ENCODE results near the gene TMEM269. TPM values are rescaled to one million over a fixed set of nuclear protein-coding genes. Genes with fewer than 3 reads are reported as not detected.

Gene TMEM269
- total and polyA plus RNA-seq, 2 donors (not counting 1 experiment from before 2014, with no cell fraction given) = 0.21 to 0.47 TPM

DNA sequence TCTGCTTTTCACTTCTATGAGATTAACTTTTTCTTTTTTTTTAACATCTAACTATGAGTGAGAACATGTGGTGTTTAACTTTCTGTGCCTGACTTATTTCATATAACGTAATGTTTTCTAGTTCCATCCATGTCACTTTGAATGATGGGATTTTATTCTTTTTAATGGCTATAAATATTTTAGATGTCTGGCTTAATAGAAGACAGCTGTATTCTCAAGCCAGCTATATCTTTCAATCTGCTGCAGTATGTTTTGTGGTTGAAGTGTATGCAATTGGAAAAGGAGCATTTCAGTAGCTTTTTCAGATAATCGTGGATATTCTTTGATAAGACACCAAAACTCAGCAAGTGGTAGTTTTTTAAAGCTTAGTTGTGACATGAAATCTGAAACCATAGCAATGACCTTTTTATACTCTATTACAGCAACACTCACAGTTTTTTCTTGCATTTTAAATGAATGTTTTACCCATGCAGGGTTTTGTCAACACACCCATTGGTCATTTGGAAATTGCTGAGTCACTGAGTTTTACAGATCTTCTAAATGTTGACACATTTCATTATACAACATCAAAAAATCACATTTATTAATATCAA, 38.1 kb downstream of the TMEM269 start:
- ChIA-PET POLR2A (no interaction called here), CTCF (interaction anchor here (0.6 to 1.3 kb wide), 2 partner anchors 24 to 132 kb away, joined by 3 read pairs; partner anchors contain the start of gene ZNF691)
- Mint-ChIP-seq H3K4me1 (peaks cover 3% of the 10 kb centered on the region), H3K27ac (no peak overlapping the region), H3K4me3 (no peak overlapping the region), H3K27me3 (no peaks in the 10 kb centered on the region), H3K9me3 (ENCODE audit: insufficient read depth) (no peaks in the 10 kb centered on the region)
- intact Hi-C loops (cut with micrococcal nuclease) = no loop called here
- Histone ChIP-seq H4K20me1 (ENCODE audit: control insufficient read depth, insufficient read depth, low read length, poor library complexity, severe bottlenecking) (no peaks in the 10 kb centered on the region), H3K27ac (ENCODE audit: low read length in 2 of 2) (no peak overlapping the region), H2AFZ (ENCODE audit: insufficient read depth, low read depth, low read length, poor library complexity, severe bottlenecking) (no peak overlapping the region), H3K79me2 (ENCODE audit: control insufficient read depth, insufficient read depth, low read length) (peaks cover 7% of the 10 kb centered on the region), H3K4me1 (ENCODE audit: control insufficient read depth in 2 of 2, insufficient read depth in 2 of 2, low read length in 2 of 2) (no peaks in the 10 kb centered on the region), H3K36me3 (replicated peaks in 1 of 2; ENCODE audit: control extremely low read depth in 1 of 2, control insufficient read depth in 1 of 2, extremely low read depth in 1 of 2, insufficient read depth in 2 of 2, low read length in 1 of 2) (no peaks in the 10 kb centered on the region), H3K27me3 (replicated peaks in 1 of 4; ENCODE audit: control extremely low read depth in 1 of 4, control insufficient read depth in 3 of 4, insufficient read depth in 4 of 4, low read length in 3 of 4) (no peaks in the 10 kb centered on the region), H3K9ac (ENCODE audit: low read length) (no peak overlapping the region), H3K9me3 (ENCODE audit: control extremely low read depth in 1 of 3, control insufficient read depth in 2 of 3, insufficient read depth in 1 of 3, low read length in 2 of 3) (no peaks in the 10 kb centered on the region), H3K4me3 (ENCODE audit: control extremely low read depth in 1 of 5, extremely low read depth in 1 of 5, insufficient read depth in 1 of 5, low read depth in 2 of 5, low read length in 4 of 5) (no peak overlapping the region), H3K4me2 (replicated peaks; ENCODE audit: low read depth, low read length, poor library complexity, severe bottlenecking) (no peak overlapping the region)
- no CpG with 5 or more reads among the region's 2 CpGs for WGBS (ENCODE audit: insufficient coverage)
- DNase-seq (no peak), ATAC-seq (ENCODE audit: low read depth) (no peak)
- no peak for TF ChIP-seq EZH2 (IDR thresholded peaks at IDR 0.05; ENCODE audit: borderline replicate concordance, insufficient read depth, low read depth, low read length, poor library complexity, severe bottlenecking)
- TF ChIP-seq, protein P1, sequence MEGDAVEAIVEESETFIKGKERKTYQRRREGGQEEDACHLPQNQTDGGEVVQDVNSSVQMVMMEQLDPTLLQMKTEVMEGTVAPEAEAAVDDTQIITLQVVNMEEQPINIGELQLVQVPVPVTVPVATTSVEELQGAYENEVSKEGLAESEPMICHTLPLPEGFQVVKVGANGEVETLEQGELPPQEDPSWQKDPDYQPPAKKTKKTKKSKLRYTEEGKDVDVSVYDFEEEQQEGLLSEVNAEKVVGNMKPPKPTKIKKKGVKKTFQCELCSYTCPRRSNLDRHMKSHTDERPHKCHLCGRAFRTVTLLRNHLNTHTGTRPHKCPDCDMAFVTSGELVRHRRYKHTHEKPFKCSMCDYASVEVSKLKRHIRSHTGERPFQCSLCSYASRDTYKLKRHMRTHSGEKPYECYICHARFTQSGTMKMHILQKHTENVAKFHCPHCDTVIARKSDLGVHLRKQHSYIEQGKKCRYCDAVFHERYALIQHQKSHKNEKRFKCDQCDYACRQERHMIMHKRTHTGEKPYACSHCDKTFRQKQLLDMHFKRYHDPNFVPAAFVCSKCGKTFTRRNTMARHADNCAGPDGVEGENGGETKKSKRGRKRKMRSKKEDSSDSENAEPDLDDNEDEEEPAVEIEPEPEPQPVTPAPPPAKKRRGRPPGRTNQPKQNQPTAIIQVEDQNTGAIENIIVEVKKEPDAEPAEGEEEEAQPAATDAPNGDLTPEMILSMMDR (IDR thresholded peaks at IDR 0.05) = no peak

- Mint-ChIP-seq H3K9me3 (ENCODE audit: insufficient read depth) (no peaks in the 10 kb centered on the region), H3K4me1 (no peaks in the 10 kb centered on the region), H3K27me3 (no peaks in the 10 kb centered on the region), H3K4me3 (no peak overlapping the region), H3K27ac (no peak overlapping the region)
- Histone ChIP-seq H2AFZ (ENCODE audit: insufficient read depth, low read depth, low read length, poor library complexity, severe bottlenecking) (no peak overlapping the region), H3K4me2 (replicated peaks; ENCODE audit: low read depth, low read length, poor library complexity, severe bottlenecking) (no peak overlapping the region), H3K4me3 (ENCODE audit: control extremely low read depth in 1 of 5, extremely low read depth in 1 of 5, insufficient read depth in 1 of 5, low read depth in 2 of 5, low read length in 4 of 5) (no peak overlapping the region), H3K4me1 (ENCODE audit: control insufficient read depth in 2 of 2, insufficient read depth in 2 of 2, low read length in 2 of 2) (no peaks in the 10 kb centered on the region), H3K27me3 (replicated peaks in 1 of 4; ENCODE audit: control extremely low read depth in 1 of 4, control insufficient read depth in 3 of 4, insufficient read depth in 4 of 4, low read length in 3 of 4) (no peaks in the 10 kb centered on the region), H3K79me2 (ENCODE audit: control insufficient read depth, insufficient read depth, low read length) (peaks cover 4% of the 10 kb centered on the region), H3K36me3 (replicated peaks in 1 of 2; ENCODE audit: control extremely low read depth in 1 of 2, control insufficient read depth in 1 of 2, extremely low read depth in 1 of 2, insufficient read depth in 2 of 2, low read length in 1 of 2) (no peaks in the 10 kb centered on the region), H3K27ac (ENCODE audit: low read length in 2 of 2) (no peak overlapping the region), H3K9ac (ENCODE audit: low read length) (no peak overlapping the region), H3K9me3 (ENCODE audit: control extremely low read depth in 1 of 3, control insufficient read depth in 2 of 3, insufficient read depth in 1 of 3, low read length in 2 of 3) (no peaks in the 10 kb centered on the region), H4K20me1 (ENCODE audit: control insufficient read depth, insufficient read depth, low read length, poor library complexity, severe bottlenecking) (no peaks in the 10 kb centered on the region)
- ChIA-PET CTCF (interaction anchor here (0.9 kb wide), 1 partner anchor 89 kb away, joined by 3 read pairs; no protein-coding TSS in a partner anchor), POLR2A (no interaction called here)
- DNase-seq = no peak
- intact Hi-C loops (cut with micrococcal nuclease) = no loop called here
- WGBS (ENCODE audit: insufficient coverage) = 96% methylated on average over 4 of the region's 4 CpGs
- no peak for TF ChIP-seq EZH2 (IDR thresholded peaks at IDR 0.05; ENCODE audit: borderline replicate concordance, insufficient read depth, low read depth, low read length, poor library complexity, severe bottlenecking)
- TF ChIP-seq, protein P1 (IDR thresholded peaks at IDR 0.05) = no peak
- no peak for ATAC-seq (ENCODE audit: low read depth)
These were observed 39.8 kb downstream of the TMEM269 start for GRCh38 chr1:42824481-42825035.

Measured in B cell (primary cell).